ENCODE measurements around the gene TTC21B. TPM values are rescaled to one million over a fixed set of nuclear protein-coding genes. Genes with fewer than 3 reads are reported as not detected.
A peak's percentile ranks its signal among the peaks of the same experiment; 100 is the strongest.

Gene TTC21B
- total RNA-seq, 2 donors from 2014 or later = 28.0 to 49.6 TPM

GRCh38 chr2:165958313-165958960, 4.9 kb upstream of the TTC21B start:
- WGBS = 95% methylated on average over 3 of the region's 3 CpGs
- H3K27ac ChIP-seq = no peak overlapping the region
- no peaks in the 10 kb centered on the region for H3K4me1 ChIP-seq (replicated peaks)
- no peaks in the 10 kb centered on the region for H3K9me3 ChIP-seq
- TF ChIP-seq CTCF (IDR thresholded peaks at IDR 0.05) (no peak), POLR2A (IDR thresholded peaks at IDR 0.05) (no peak), POLR2AphosphoS5 (IDR thresholded peaks at IDR 0.05) (no peak)
- H3K4me3 ChIP-seq = no peak overlapping the region
- no peaks in the 10 kb centered on the region for H3K36me3 ChIP-seq
- DNase-seq (ENCODE audit: low spot score) = no peak
- intact Hi-C loops (cut with DNase I) = no loop called here
- no peaks in the 10 kb centered on the region for H3K27me3 ChIP-seq (replicated peaks; ENCODE audit: insufficient read depth)

- WGBS = 96% methylated on average over 58 of the region's 60 CpGs
- H3K36me3 ChIP-seq = no peaks in the 10 kb centered on the region
- TF ChIP-seq POLR2A (IDR thresholded peaks at IDR 0.05) (no peak), CTCF (IDR thresholded peaks at IDR 0.05) (no peak)
- no peaks in the 10 kb centered on the region for H3K27me3 ChIP-seq (replicated peaks; ENCODE audit: insufficient read depth)
- H3K4me1 ChIP-seq (replicated peaks) = no peaks in the 10 kb centered on the region
- DNase-seq (ENCODE audit: low spot score) = no peak
- intact Hi-C loops (cut with DNase I) = no loop called here
- no peak overlapping the region for H3K4me3 ChIP-seq
- no peak overlapping the region for H3K27ac ChIP-seq
- no peaks in the 10 kb centered on the region for H3K9me3 ChIP-seq
These were observed 3.6 kb upstream of the TTC21B start for GRCh38 chr2:165957030-165957675.

GRCh38 chr2:165953306-165953654, 296 bp downstream of the TTC21B start:
- no peaks in the 10 kb centered on the region for H3K27me3 ChIP-seq (replicated peaks; ENCODE audit: insufficient read depth)
- peak overlapping the region; percentile 87 to 90 for H3K27ac ChIP-seq
- no peak for TF ChIP-seq POLR2A (IDR thresholded peaks at IDR 0.05)
- TF ChIP-seq CTCF (IDR thresholded peaks at IDR 0.05) = no peak
- no peak for TF ChIP-seq POLR2AphosphoS5 (IDR thresholded peaks at IDR 0.05)
- peak; percentile 39 for DNase-seq (ENCODE audit: low spot score)
- peak overlapping the region; percentile 73 to 79 for H3K4me3 ChIP-seq
- no peaks in the 10 kb centered on the region for H3K36me3 ChIP-seq
- WGBS = under 1% methylated on average over 19 of the region's 24 CpGs
- intact Hi-C loops (cut with DNase I) = loop anchor here (5.0 kb wide), 1 partner anchor 174 kb away; the partner anchor contains the start of gene SCN1A
- no peaks in the 10 kb centered on the region for H3K9me3 ChIP-seq
- no peaks in the 10 kb centered on the region for H3K4me1 ChIP-seq (replicated peaks)

GRCh38 chr2:165952741-165953211, 800 bp downstream of the TTC21B start:
- no peak for DNase-seq (ENCODE audit: low spot score)
- Histone ChIP-seq H3K9me3 (no peaks in the 10 kb centered on the region), H3K27me3 (replicated peaks; ENCODE audit: insufficient read depth) (no peaks in the 10 kb centered on the region), H3K4me1 (replicated peaks) (no peaks in the 10 kb centered on the region), H3K4me3 (peak overlapping the region; percentile 73 to 79), H3K27ac (peak overlapping the region; percentile 87 to 90), H3K36me3 (no peaks in the 10 kb centered on the region)
- intact Hi-C loops (cut with DNase I) = loop anchor here (5.0 kb wide), 1 partner anchor 175 kb away; the partner anchor contains the start of gene SCN1A
- WGBS = 9% methylated on average over 4 of the region's 4 CpGs
- TF ChIP-seq CTCF (IDR thresholded peaks at IDR 0.05) (no peak), POLR2AphosphoS5 (IDR thresholded peaks at IDR 0.05) (peak; percentile 59)

- H3K4me1 ChIP-seq (replicated peaks) = no peaks in the 10 kb centered on the region
- no peaks in the 10 kb centered on the region for H3K36me3 ChIP-seq
- 0% methylated on average over 1 of the region's 1 CpG for WGBS
- TF ChIP-seq CTCF (IDR thresholded peaks at IDR 0.05) = no peak
- TF ChIP-seq POLR2AphosphoS5 (IDR thresholded peaks at IDR 0.05) = no peak
- no peak for TF ChIP-seq POLR2A (IDR thresholded peaks at IDR 0.05)
- no peak for DNase-seq (ENCODE audit: low spot score)
- no peak overlapping the region for H3K27ac ChIP-seq
- no peaks in the 10 kb centered on the region for H3K27me3 ChIP-seq (replicated peaks; ENCODE audit: insufficient read depth)
- intact Hi-C loops (cut with DNase I) = loop anchor here (5.0 kb wide), 1 partner anchor 175 kb away; the partner anchor contains the start of gene SCN1A
- no peak overlapping the region for H3K4me3 ChIP-seq
- H3K9me3 ChIP-seq = no peaks in the 10 kb centered on the region
These were observed 1.5 kb downstream of the TTC21B start for GRCh38 chr2:165952085-165952484.
